Activated CD8-positive, alpha-beta memory T cell treated with anti-CD3 and anti-CD28 coated beads, Interleukin-2, amount 50 U/mL, for 48 hours (primary cell): ENCODE results near the gene SFR1.
"Not testable (repeated sequence)": the region's sequence is repeated elsewhere in the genome, so short reads cannot be mapped to it uniquely, and the experiment has no call there.

Experiments
- DNase-seq: peaks from one replicate; pipeline ENCODE4 v3.0.0-alpha.2; 2020

The SFR1 gene

DNA sequence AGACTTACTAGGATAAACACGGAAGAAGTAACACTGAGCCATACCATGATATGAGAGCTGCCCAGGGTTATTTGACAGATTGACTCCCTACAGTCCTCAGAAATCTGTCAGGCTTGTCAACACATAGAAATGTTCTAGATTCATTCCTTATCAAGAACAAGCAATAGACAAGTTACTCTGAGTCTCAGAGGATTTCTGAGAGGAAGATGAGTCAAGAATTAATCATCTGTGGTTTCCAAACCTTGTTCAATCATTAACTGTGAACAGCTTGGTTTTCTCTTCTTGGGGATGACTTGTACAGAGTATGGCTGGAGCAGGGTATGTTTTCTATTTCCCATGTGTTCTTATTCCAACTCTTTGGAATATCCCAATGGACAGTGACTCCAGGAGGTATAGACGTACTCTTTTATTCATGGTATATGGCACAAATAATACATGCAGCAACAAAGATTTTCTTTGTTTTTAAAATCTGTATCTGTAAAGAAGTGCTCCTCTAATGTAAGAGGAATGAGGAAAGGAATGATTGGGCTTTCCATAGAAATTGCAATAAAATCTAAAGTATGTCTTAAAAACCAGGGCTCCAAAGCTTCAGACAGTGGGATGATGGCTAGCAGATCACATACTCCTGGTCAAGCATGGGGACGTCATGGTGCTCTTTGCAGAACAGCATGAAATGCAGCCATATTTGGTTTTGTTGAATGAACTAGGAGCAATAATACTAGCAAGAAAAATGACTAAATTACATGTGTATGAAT is 11.9 kb upstream of the SFR1 start:
- no peak for DNase-seq

DNA sequence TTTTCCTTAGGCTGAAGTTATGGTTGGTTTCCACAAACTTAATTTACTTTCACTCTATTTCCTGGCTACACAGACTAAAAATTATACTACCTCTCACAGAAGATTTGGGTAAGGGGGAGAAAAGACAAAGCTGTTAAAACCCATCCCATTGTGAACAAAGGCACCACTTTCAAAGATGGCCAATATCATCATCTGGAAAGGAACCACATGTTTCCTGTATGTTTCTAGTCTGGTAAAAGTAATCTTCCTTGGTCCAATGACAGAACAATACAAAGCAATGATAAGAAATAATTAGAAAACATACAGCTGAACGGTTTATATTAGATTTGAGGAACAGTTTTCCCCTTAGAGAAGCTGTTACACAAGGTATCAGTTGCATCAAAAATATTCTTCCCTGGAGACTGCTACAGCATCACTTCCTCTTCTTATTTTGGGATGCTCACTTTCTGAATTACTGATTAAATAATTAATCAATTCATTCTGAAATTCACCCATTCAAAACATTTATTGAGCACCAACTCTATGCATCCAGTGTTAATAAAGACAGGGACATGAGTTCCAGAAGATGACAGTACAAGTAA is 8.5 kb upstream of the SFR1 start:
- no peak for DNase-seq

DNA sequence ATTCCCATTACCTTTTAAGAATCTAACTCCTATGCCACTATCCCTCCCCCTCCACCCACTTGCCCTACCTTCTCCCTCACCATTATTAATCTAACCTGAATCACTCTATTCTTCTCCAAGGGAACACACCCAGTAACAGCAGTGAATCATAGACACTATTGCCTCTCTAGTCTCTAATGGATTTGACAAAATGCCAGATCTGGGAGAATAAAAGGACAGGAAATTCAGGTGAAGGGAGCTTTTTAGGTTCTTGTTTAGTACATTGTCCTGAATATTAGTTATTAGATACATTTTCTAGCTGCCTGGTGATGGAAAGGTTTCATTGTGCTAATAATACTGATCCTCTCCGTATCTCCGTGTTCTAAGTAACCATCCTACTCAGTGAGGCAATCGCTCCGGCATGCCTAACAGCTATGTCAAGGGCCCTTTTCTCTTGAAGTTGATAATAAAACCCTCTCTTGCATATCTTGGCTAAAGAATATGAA is 4.1 kb upstream of the SFR1 start:
- DNase-seq: no peak

DNA sequence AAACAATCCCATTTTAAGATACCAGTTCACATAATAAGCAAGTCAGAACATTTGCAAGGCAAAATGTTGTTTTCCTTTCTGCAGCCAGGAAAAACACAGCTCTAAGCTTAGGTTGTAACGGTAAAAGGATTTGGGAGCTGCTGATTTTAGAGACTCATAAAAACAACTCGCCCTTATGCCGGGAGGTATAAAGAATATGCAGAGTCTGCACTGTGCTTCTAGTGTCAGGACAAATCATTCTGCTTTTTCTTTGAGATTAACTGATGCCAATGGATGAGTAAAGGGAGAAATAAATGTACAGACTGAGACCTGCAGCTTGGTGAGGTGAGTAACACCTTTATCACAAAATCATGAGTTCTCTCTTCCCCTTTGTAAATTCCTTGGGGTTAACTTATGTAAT is 2.0 kb upstream of the SFR1 start:
- no peak for DNase-seq

DNA sequence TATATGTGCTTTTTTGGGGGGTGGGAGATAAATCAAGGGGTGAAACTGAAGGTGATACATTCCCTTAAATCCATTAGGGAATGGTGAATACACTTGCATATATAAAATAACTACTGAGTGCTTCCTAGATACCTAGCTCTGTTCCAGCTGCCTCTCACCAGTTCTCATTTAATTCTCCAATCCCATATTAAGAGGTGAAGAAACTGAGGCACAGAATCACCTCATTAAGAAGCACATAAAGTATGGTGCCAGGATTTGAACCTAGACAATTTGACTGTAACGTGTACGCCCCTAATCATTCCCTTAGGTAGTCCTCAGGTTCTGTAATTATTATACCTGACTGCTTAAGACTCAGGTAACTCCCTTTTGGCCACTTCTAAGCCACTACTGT is 1.5 kb upstream of the SFR1 start:
- no peak for DNase-seq

DNA sequence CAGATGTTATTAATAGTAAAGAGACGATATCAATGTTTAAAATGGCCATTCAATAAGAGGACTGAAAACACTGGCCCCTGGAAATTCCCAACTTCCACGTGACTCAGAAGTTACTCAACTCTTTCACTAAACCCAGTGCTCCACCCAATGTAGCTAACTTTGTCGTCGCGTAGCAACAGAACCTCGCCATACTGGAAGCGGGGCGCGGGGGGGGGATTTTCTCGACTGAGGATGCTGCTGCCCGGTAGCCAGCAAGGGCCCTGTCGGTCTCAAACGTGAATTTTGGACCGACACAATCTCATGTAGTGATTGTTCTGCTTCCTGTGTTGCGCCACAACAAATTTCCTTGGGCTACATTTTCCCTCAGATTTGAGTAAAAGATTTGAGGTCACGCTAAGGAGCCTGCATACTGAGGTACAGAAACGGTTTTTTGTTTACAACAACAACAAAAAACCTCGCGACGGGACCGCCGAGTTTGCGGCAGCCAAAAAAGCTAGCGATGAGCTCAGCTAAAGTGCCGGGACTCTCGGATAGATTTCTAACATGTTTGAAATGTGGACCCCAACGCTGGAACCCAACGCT is 977 bp upstream of the SFR1 start:
- DNase-seq: peak; percentile 85

DNA sequence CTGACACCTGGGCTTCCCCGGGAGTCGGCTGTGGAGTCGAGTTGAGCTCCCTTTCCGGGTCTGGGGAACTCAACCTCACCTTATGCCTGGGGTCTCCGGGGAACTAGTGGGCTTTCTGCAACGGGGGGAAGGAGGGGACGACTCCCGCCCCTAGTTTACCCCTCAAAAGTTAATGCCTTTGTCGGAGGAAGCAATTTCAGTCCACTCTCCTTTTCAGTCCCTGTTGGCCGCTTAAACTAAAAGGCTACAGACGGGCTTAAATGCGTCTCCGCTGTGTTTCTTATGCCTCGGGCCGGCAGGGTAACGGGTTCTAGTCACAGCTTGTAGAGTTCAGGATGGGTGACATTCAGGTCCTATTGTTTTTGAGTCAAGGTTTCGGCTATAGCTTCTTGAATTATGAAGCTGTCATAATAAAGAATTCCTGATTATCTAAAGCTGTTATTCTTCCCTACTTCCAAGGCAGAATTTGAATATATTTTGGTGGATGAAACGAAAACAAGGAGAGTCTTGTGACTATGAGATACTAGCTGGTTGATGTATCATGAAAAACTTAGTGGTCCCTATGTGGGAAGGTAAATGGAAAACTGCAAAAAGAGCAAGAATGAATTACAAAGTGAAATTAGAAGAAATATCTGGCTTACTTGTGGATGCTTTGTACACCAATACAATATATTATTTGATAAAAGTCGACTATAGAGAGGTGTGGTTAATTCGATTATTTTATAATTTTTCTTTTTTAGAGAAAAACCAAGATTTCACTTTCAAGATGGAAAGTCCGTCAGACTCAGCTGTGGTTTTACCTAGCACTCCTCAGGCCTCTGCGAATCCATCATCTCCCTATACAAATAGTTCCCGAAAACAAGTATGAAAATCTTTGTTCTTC is 495 bp downstream of the SFR1 start:
- no peak for DNase-seq

DNA sequence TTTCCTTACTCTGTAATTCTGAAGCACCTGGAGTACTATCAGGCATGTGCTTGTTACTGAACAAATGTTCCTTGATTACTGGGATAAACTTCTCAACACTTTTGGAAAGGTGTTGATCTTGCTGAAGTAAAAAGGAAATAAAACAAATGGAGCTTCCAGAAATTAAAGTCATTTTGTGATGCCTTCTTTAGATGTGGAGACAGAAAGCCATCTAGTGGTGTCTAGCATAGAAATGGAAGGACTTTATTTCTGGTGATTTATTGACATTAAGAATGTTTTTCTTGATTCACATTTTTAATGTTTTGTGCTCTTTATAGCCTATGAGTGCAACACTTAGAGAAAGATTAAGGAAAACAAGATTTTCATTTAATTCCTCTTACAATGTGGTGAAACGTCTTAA is 1.4 kb downstream of the SFR1 start:
- DNase-seq: no peak

DNA sequence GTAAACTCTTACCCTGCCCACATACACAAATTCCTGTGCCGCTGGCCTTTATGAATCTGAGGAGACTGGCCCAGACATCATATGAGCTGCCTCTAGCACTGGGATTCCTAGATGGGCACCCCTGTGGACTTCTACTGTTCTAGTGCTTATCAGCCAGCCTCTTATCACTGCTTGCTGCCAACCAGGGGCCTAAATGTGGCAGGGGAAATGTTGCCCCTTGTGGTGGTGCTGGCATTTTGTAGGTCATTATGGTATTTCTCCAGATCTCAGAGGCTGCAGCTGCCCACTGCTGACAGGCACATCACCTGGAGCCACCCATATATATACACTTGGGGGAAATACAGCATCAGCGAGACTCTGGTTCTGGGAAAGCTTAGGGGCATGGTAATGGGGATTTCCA is 5.4 kb downstream of the SFR1 start:
- DNase-seq: peak; percentile 53

DNA sequence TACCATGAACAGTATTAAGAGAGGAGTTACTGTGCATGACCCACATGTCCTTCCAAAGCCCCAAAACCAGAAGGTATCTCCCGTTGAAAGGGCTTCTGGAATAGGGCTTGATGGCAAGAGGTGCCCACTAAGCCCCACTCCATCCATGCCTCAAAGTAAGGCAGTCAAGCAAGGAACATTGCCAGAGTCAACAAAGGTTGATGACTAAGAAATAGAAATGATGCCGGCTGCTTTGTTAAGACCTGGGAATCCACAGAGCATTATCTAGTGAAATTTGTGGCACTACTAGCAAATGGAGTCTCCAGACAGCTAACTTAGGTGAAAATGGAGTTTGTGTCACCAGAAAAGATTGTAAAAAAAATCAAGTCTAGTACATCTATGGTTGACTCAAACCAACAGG is 6.2 kb downstream of the SFR1 start:
- no peak for DNase-seq

DNA sequence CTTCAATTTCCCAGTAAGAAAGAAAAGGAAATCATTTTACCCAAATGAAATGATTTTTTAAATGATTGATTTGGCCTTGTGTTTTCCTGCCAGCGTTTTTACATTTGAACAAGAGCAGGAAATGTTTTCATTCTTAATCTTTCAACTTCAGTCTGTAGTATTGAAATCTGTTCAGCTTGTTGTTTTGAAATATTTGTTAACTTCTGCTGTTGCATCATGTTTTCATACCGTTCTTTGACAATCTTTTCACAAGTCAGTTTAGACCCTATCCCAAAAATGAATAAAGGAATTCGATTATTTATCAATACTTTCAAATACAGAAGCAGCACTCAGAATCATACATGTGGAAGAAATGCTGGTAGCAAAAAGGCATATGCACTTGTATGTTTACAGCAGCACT is 8.1 kb downstream of the SFR1 start:
- no peak for DNase-seq

DNA sequence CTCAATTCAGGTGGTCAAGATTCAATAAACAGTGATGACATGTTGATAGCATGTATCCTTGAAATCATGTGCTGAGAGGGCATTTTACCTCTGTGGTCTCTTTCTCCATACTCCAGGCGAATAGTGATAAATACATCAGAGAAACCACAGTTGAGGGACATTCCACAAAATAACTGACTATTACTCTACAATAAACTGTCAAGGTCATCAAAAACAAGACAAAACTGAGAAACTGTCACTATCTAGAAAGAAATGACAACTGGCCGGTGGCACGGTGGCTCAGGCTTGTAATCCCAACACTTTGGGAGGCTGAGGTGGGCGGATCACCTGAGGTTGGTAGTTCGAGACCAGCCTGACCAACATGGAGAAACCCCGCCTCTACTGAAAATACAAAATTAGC is 16.2 kb downstream of the SFR1 start:
- DNase-seq: no peak

DNA sequence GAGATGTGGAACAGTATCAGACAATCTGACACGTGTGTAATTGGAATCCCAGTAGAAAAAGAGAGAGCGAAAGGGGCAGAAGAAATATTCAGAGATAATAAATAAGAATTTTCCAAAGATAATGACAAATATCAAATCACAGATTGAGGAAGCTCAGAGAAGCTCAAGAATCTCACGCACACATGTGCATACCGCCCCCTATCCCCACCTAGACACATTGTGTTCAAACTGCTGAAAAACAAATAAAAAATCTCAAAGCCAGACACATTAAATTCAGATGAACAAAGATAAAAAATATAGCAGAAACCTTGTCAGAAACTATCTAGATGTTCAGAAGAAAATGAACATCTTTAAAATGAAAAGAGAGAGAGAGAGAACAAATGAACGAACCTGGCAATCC is 17.2 kb downstream of the SFR1 start:
- no peak for DNase-seq

DNA sequence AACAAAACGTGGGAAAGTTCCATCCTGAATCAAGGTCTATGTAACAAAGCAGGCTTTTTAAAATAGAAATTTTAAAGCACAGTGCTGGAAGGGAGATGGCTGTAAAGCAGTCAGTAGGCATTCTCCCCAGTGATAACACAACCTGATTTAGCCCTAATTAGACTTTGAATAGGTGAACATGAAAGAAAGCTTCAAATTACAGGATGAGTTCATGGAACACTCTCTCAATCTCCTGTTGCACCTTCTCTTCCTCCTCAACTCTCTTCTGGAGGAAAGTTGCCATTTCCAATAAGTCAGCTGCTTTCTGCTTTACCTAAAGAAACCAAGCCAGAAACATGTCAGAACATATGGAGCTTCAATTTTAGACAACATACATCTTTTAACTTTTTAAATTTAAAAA is 20.1 kb downstream of the SFR1 start:
- no peak for DNase-seq

DNA sequence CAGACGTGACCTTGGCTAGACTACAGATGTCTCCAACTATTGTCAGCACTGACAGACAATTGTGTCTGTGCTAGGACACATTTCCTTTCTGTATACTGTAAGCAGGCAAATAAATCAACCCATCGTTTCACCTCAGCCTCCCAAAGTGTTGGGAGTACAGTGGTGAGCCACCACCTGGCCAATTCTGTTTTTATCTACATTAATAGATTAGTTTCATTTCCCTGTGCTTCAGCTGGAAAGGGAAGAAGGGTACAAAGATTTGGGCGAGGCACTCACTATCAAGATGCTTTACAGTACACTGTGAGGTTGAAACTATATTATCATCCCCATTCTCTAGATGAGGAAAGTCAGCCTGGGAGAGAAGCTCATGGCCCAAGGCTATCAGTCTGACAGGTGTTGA is 21.9 kb downstream of the SFR1 start:
- DNase-seq: no peak

DNA sequence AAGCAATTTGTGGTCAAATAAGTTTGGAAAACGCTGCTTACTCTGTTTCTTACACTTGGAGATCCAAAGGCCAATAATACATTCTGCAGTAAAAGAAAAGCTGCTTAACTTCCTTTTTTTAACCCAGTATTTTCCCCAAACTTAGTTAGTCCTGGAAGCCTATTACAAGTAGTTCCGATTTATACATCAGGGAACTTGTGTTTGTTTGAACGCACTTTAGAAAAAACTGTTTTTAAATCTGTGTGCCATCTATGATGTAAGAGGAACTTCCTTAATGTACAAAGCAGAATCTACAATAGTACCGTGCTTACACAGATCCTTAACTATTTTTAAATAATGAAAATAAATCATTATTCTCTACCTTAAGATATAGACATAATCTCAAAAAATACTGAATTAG is 23.0 kb downstream of the SFR1 start:
- no peak for DNase-seq

DNA sequence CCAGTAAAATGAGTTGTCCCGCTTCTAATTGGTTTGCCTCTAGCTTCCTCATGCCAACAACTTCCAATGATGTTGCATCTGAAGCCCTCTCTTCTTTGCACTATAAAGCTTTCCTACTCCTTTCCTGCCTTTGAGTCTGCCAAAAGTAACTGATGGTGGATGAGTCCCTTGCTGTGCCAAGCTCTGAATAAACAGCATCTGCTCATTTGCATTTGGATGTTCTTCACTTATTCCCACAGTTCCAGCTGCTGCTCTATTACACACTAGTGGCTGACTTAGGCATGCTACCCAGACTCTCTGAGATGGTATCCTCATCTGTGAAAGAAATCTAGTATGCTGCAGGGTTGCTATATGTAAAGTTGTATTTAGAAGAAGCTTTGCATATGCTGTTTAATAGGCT is 24.9 kb downstream of the SFR1 start:
- DNase-seq: no peak

DNA sequence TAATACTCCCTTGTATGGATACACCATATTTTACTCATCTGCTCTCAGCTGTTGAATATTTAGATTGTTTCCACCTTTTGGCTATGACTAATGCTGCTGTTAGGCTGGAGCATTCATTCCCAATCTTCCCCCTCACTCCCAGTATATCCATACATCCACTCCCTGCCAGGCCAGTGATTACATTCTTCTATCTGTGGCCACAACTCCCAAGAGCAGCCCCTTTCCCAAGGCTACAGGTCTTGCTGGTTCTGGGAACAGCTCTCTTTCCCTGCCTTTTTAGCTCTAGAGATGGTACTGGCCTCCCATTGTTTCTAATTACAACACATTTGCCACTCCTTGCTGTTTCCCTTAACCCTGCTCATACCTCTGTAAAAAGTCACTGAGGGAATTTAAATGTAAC is 28.2 kb downstream of the SFR1 start:
- DNase-seq: no peak

DNA sequence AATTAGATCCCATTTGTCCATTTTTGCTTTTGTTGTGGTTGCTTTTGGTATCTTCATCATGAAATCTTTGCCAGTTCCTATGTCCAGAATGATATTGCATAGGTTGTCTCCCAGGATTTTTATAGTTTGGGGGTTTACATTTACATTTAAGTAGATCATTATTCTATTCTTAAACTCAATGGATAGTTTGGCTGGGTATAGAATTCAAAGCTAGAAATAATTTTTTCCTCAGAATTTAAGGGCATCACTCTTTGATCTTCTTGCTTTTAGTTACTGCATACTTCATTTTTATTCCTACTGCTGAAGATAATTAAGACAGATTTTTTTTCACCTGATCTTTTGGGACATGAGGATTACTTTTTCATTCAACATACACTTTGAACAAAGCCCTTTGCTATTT is 29.8 kb downstream of the SFR1 start:
- no peak for DNase-seq

DNA sequence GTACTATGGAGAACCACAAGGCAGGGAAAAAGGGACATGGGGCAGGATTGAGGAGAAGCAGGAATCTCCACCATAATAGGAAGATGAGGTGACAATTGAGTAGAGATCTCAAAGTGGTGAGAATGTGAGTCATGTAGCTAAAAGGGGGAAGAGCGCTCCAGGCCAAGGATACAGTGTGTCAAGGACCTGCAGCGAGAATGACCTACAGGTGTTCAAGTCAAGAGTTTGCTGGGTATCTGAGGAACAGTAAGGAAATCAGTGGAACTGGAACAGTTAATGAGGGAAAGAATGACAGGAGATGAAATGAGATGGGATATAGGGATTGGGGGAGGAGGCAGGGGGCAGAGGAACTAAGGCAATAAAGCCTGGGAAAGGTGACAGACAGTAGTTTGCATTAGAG is 33.6 kb downstream of the SFR1 start:
- DNase-seq: no peak

DNA sequence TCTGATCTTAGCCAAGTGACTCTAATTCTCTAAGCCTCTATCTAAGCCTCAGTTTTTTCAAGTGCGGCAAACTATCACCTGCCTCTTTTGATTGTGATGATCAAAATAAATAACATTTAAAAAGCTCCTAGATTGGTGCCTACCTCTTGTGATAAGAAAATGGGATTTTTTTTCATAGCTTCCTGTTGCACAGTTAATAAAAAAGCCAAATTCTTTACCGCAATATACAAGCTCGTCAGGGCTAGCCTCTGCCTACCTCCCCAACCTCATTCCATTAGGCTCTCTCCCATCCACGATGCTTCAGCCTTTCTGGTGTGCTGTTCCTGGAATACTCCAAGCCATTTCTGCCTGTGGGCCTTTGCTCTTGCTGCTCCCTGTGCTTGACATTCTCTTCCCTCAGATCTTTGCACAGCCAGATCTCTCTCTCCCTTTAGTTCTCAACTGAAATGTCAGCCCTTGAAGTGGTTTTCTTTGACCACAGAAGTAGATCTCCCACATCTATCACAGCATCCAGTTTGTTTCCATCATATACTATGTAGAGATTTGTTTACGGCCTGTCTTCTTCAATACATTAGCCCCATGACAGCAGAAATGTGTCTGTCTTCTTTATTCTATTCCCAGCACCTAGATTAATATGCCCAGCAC is 48.8 kb downstream of the SFR1 start:
- DNase-seq: no peak

DNA sequence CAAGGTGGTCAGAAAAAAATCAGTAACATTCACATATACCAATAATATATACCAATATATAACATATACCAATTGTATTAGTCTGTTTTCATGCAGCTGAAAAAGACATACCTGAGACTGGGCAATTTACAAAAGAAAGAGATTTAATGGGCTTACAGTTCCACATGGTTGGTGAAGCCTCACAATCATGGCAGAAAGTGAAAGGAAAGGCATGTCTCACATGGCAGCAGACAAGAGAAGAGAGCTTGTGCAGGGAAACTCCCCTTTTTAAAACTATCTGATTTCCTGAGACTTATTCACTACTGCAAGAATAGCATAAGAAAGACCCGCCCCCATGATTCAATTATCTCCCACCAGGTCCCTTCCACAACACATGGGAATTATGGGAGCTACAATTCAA is 52.2 kb downstream of the SFR1 start:
- not testable (repeated sequence) for DNase-seq
